ENCODE results near the gene PBOV1.

PBOV1 gene

DNA sequence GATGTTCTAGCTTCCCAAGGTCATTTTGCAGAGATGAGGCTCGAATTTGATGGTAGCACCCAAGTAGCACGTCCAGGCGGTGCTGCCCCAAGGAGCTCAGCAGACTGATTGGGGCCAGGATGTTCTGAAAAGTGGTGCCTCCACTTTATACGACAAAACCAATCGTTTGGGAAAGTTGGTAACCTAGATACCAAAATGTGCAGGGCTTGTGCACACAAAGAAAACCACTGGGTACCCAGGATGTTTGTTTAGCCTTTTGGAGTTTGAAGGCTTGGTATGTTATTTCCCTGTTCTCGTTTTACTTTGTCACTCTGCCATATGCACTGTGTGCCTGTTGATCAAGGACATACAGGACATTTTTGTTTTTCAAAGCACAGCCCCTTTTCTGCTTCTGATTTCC is 40.7 kb upstream of the PBOV1 start:
- DNase-seq = no peak
- Histone ChIP-seq H3K4me3 (no peak overlapping the region), H3K36me3 (peaks cover 0 to 10% (median 0%) of the 10 kb centered on the region in 3 donors), H3K4me1 (no peaks in the 10 kb centered on the region), H3K27me3 (no peaks in the 10 kb centered on the region), H3K9me3 (no peaks in the 10 kb centered on the region), H3K27ac (no peak overlapping the region)
- intact Hi-C loops (cut with DNase I; ENCODE audit: low total_unique reads) = no loop called here
- TF ChIP-seq, protein P1, sequence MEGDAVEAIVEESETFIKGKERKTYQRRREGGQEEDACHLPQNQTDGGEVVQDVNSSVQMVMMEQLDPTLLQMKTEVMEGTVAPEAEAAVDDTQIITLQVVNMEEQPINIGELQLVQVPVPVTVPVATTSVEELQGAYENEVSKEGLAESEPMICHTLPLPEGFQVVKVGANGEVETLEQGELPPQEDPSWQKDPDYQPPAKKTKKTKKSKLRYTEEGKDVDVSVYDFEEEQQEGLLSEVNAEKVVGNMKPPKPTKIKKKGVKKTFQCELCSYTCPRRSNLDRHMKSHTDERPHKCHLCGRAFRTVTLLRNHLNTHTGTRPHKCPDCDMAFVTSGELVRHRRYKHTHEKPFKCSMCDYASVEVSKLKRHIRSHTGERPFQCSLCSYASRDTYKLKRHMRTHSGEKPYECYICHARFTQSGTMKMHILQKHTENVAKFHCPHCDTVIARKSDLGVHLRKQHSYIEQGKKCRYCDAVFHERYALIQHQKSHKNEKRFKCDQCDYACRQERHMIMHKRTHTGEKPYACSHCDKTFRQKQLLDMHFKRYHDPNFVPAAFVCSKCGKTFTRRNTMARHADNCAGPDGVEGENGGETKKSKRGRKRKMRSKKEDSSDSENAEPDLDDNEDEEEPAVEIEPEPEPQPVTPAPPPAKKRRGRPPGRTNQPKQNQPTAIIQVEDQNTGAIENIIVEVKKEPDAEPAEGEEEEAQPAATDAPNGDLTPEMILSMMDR (IDR thresholded peaks at IDR 0.05) = no peak

- intact Hi-C loops (cut with DNase I; ENCODE audit: low total_unique reads) = no loop called here
- no peaks in the 10 kb centered on the region for H3K27me3 ChIP-seq
- no peaks in the 10 kb centered on the region for H3K9me3 ChIP-seq
- H3K36me3 ChIP-seq = peaks cover 0 to 7% (median 0%) of the 10 kb centered on the region in 3 donors
- no peak overlapping the region for H3K27ac ChIP-seq
- H3K4me1 ChIP-seq = no peaks in the 10 kb centered on the region
- no peak for DNase-seq
- no peak overlapping the region for H3K4me3 ChIP-seq
- TF ChIP-seq, protein P1 (IDR thresholded peaks at IDR 0.05) = no peak
These were observed 39.9 kb upstream of the PBOV1 start for GRCh38 chr6:138258197-138258596.

GRCh38 chr6:138257638-138258040 is 39.3 kb upstream of the PBOV1 start:
- no peak overlapping the region for H3K27ac ChIP-seq
- H3K4me1 ChIP-seq = no peaks in the 10 kb centered on the region
- H3K27me3 ChIP-seq = no peaks in the 10 kb centered on the region
- TF ChIP-seq, protein P1 (IDR thresholded peaks at IDR 0.05) = no peak
- peaks cover 0 to 1% (median 0%) of the 10 kb centered on the region in 3 donors for H3K36me3 ChIP-seq
- no peak for DNase-seq
- intact Hi-C loops (cut with DNase I; ENCODE audit: low total_unique reads) = no loop called here
- H3K4me3 ChIP-seq = no peak overlapping the region
- H3K9me3 ChIP-seq = no peaks in the 10 kb centered on the region

DNA sequence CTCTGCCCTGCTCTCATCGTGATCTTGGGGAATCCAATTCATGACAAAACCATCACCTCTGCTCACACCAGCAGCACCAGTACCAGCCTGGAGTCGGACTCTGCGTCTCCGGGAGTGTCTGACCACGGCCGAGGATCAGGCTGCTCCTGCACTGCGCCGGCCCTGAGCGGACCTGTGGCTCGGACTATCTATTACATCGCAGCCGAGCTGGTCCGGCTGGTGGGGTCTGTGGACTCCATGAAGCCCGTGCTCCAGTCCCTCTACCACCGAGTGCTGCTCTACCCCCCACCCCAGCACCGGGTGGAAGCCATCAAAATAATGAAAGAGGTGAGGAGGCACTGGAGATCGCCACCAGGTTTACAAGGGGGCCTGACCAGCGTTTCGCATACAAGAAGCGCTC is 37.2 kb upstream of the PBOV1 start:
- Histone ChIP-seq H3K27me3 (no peaks in the 10 kb centered on the region), H3K4me1 (peaks cover 0 to 5% (median 2%) of the 10 kb centered on the region in 4 donors), H3K4me3 (no peak overlapping the region), H3K27ac (no peak overlapping the region), H3K9me3 (no peaks in the 10 kb centered on the region), H3K36me3 (no peaks in the 10 kb centered on the region)
- no peak for DNase-seq
- TF ChIP-seq, protein P1 (IDR thresholded peaks at IDR 0.05) = no peak
- intact Hi-C loops (cut with DNase I; ENCODE audit: low total_unique reads) = no loop called here

DNA sequence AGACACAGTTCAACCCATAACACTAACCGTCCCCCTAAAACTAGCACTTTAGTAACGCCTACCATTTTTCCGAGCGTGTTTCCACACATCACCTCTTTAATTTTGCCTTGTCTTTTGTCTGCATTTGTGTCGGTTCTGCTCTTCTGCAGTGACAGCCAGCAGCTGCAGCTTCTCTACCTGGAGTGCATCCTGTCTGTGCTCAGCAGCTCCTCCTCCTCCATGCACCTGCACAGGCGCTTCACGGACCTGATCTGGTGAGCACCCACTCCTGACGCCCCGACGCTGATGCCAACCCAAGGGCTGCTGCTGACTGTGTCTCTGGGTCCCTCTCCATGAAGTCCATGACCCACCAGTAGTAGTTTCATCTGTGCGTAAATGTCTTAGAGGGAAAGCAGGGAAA is 35.4 kb upstream of the PBOV1 start:
- no peaks in the 10 kb centered on the region for H3K27me3 ChIP-seq
- H3K4me1 ChIP-seq = peaks cover 0 to 9% (median 3%) of the 10 kb centered on the region in 4 donors
- intact Hi-C loops (cut with DNase I; ENCODE audit: low total_unique reads) = no loop called here
- TF ChIP-seq, protein P1 (IDR thresholded peaks at IDR 0.05) = no peak
- no peak for DNase-seq
- no peaks in the 10 kb centered on the region for H3K36me3 ChIP-seq
- H3K4me3 ChIP-seq = no peak overlapping the region
- H3K27ac ChIP-seq = no peak overlapping the region
- no peaks in the 10 kb centered on the region for H3K9me3 ChIP-seq

Data from tibial artery (tissue), 4 donors.